ENCODE data around the gene HOXA6.

Gene HOXA6

DNA sequence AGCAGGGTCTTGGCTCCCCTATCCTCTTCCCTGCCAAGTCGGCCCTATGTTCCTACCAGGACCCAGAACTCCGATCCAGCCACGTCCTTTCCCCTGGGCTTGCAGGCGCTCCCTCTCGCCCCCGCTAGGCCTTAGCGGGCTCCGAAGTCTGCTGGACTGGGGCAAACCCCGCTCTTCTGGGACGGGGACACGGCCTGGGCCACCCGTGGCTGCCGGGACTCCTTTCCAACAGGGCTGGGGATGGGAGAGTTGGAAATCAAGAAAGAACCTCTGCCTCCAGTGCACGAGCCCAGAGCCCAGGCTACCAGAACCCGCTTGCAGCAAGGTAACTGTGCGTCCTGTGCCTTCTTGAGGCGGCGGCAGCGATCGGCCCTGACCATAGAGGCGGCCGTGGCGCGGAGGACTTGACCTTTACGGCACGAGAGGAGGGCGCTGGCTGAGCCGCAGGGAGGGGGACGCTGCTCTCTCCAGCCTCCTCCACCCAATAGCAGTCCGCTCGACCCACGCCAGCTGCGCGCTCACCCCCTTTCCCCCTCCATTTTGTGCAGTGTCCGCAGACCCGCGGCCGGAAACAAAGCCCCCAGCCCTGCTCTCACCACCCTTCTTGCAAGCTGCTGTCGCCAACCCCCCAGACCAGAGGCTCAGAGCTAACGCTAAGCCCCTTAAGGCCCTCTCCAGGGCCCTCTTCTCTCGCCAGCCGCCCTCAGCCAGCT lies 44.4 kb upstream of the HOXA6 start:
- TF ChIP-seq, protein P1, sequence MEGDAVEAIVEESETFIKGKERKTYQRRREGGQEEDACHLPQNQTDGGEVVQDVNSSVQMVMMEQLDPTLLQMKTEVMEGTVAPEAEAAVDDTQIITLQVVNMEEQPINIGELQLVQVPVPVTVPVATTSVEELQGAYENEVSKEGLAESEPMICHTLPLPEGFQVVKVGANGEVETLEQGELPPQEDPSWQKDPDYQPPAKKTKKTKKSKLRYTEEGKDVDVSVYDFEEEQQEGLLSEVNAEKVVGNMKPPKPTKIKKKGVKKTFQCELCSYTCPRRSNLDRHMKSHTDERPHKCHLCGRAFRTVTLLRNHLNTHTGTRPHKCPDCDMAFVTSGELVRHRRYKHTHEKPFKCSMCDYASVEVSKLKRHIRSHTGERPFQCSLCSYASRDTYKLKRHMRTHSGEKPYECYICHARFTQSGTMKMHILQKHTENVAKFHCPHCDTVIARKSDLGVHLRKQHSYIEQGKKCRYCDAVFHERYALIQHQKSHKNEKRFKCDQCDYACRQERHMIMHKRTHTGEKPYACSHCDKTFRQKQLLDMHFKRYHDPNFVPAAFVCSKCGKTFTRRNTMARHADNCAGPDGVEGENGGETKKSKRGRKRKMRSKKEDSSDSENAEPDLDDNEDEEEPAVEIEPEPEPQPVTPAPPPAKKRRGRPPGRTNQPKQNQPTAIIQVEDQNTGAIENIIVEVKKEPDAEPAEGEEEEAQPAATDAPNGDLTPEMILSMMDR (conservative IDR thresholded peaks at IDR 0.05; ENCODE audit: low read depth, low read length) = no peak
- H3K4me3 ChIP-seq (ENCODE audit: low read depth, low read length) = no peak overlapping the region
- DNase-seq (ENCODE audit: low read depth) = no peak

DNA sequence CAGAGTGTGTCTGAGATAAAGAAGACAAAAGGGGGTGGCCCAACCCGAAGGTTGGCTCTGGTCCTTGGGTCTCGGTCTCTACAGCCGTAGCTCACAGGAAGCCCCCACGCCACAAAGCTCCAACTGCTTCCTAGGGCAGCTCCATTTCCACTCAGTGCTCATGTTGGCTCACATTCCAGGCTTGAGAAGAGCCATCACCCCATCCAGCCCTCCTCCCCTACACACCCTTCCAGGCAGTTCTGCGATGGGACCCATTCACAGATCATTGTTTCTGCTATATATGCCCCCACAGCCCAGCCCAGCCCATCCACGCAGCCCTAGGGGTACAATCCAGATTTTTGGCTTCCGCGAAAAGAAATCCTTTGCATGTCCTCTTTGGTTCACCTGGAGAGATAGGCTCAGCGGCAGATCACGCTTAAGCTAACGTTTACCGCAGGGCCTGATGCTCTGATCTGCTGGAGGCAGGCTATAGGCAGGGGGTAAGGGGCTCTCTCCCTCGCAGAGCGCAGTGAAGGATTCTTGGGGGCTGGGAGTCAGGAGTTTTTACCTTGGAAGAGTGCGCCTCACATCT lies 43.7 kb upstream of the HOXA6 start:
- TF ChIP-seq, protein P1 (conservative IDR thresholded peaks at IDR 0.05; ENCODE audit: low read depth, low read length) = no peak
- no peak for DNase-seq (ENCODE audit: low read depth)
- no peak overlapping the region for H3K4me3 ChIP-seq (ENCODE audit: low read depth, low read length)

DNA sequence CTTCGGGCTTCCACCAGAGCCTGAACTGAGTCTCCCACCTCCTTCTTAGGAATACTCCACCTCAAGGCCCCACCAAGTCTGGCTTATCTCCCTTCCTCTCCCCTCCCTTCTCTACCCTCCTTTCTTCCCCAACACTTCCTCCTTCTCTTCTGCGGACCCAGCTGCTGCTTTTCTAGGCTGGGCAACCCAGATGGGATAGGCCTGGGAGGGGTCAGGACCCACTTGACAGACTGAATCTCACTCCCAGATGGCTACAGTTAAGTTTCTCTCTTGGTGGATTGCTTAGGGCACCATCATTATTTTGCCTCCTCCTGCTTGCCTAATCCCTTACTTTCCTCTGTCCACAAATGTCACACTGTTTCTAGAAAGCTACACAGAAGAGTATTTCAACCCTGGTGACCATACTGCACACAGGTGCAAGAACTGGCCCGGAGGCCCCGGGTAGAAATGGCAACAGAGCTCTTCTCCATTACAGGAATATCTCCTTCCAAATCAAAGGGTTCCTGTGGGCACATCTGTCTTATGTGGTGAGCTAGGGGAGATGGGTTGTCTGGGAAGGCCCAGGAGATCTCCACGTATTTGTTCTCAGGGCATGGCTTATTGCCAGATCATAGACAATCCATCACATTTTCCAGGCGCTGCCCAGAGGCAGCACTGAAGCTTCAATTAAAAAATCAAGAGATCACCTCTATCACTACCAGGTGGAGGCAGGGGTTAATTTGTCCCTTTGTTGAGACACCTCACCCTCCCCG lies 42.6 kb upstream of the HOXA6 start:
- no peak for DNase-seq (ENCODE audit: low read depth)
- no peak overlapping the region for H3K4me3 ChIP-seq (ENCODE audit: low read depth, low read length)
- TF ChIP-seq, protein P1 (conservative IDR thresholded peaks at IDR 0.05; ENCODE audit: low read depth, low read length) = no peak

DNA sequence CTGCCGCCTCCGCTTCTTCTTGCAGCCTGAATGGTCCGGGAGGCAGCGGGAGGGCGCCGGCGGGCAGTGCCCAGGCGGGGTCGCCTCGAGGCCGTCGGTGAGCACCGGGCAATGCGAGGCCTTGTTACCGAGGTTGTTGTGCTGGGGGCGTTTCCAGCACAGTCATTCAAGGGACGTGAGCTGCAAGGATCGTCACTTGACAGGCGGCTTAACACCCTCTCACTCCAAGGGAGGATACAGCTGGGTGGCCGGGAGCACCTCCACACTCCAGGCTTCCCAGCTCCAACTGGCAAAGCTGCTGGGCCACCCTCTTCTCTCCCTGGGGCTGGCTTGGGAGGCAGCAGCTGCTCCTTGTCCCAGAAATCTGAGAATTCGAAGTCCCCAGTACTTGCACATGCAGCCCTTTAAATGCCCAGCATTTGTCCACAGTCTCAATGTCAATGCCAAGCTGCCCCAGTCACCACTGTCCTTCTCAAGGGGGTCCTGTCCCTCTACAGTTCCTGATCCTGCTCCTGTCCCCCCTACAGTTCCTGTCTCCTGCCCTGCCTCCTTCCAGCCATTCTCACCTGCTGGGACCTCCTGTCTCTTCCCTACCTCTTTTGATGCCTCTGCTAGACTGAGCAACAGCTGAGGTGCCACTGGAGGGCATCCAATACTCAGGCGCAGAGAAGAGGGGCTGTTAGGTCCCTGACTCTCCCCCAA lies 41.9 kb upstream of the HOXA6 start:
- no peak for DNase-seq (ENCODE audit: low read depth)
- TF ChIP-seq, protein P1 (conservative IDR thresholded peaks at IDR 0.05; ENCODE audit: low read depth, low read length) = no peak
- no peak overlapping the region for H3K4me3 ChIP-seq (ENCODE audit: low read depth, low read length)

DNA sequence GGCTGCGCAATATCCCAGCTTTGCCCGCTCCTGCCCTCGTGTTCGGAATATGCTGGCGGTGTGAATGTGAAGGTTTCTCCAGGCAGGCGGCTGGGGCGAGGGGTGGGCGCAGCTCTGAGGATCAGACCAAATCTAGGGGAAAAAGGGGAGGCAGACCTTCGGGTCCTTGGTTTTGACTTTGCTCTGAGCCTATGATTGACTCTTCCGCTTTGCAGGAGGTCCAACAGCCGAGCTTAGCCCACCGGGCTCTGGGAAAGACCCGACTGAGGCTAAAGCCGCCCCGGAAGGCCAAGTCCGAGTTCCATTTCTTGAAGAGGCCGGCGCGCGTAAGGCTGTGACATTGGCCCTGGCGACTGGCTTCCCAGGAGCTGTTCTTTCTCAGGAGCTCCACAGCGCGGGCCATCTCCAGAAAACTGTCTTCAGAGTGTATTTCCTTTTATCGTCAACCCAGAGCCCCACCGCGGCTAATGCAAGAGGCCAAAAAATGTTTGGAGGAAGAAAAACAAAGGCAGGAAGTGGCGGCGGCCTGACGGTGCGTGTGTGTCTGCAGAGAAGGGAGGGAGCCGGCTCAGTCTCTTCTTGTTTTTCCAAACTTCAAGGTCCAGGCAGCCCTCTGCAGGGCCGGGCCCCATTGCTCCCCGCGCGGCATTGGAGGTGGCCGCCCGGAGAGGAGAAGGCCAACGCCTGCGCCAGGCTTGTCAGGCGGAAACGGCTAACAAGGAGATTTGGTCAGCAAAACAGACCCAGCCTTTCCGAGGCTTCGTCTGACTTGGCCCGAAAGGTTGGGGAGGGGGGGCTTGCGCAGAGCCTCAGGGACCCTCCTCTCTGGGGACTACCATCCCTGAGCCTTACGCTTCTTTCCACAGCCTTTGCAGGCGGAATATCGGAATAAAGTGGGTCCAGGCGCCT lies 41.1 kb upstream of the HOXA6 start:
- no peak for DNase-seq (ENCODE audit: low read depth)
- TF ChIP-seq, protein P1 (conservative IDR thresholded peaks at IDR 0.05; ENCODE audit: low read depth, low read length) = no peak
- H3K4me3 ChIP-seq (ENCODE audit: low read depth, low read length) = no peak overlapping the region

All from choroid plexus epithelial cell (primary cell).